MV-4-11 (cell line): ENCODE results near the gene DHRS2.
A peak's percentile ranks its signal among the peaks of the same experiment; 100 is the strongest.
"Not testable (repeated sequence)": the region's sequence is repeated elsewhere in the genome, so short reads cannot be mapped to it uniquely, and the experiment has no call there.

Experiments
- DNase-seq: peaks from one replicate; lab custom pipeline; 2025; lab: John Stamatoyannopoulos, UW

The DHRS2 gene

GRCh38 chr14:23633160-23633701 lies 2.9 kb upstream of the DHRS2 start:
- DNase-seq: no peak

GRCh38 chr14:23634698-23635412 lies 1.3 kb upstream of the DHRS2 start:
- DNase-seq: peak; percentile 49

- DNase-seq: not testable (repeated sequence)
Observed at GRCh38 chr14:23637312-23637654, 1.1 kb downstream of the DHRS2 start.

- not testable (repeated sequence) for DNase-seq
Observed at GRCh38 chr14:23637655-23638413, 1.7 kb downstream of the DHRS2 start.

GRCh38 chr14:23638414-23639047 lies 2.4 kb downstream of the DHRS2 start:
- no peak for DNase-seq

GRCh38 chr14:23639048-23639890 lies 3.1 kb downstream of the DHRS2 start:
- DNase-seq: no peak

GRCh38 chr14:23639891-23640523 lies 3.8 kb downstream of the DHRS2 start:
- DNase-seq: no peak

GRCh38 chr14:23640524-23641141 lies 4.5 kb downstream of the DHRS2 start:
- DNase-seq: no peak

GRCh38 chr14:23641180-23641914 lies 5.2 kb downstream of the DHRS2 start:
- no peak for DNase-seq

- peak; percentile 58 for DNase-seq
Observed at GRCh38 chr14:23641915-23642588, 5.9 kb downstream of the DHRS2 start.

- no peak for DNase-seq
Observed at GRCh38 chr14:23643533-23644194, 7.5 kb downstream of the DHRS2 start.

GRCh38 chr14:23644195-23644918 lies 8.2 kb downstream of the DHRS2 start:
- no peak for DNase-seq

- DNase-seq: no peak
Observed at GRCh38 chr14:23644919-23645336, 8.8 kb downstream of the DHRS2 start.

GRCh38 chr14:23645504-23645811 lies 9.3 kb downstream of the DHRS2 start:
- no peak for DNase-seq

- no peak for DNase-seq
Observed at GRCh38 chr14:23645812-23646647, 9.9 kb downstream of the DHRS2 start.

- no peak for DNase-seq
Observed at GRCh38 chr14:23646648-23647549, 10.7 kb downstream of the DHRS2 start.

GRCh38 chr14:23647619-23648018 lies 11.5 kb downstream of the DHRS2 start:
- no peak for DNase-seq
